Measurements from ENCODE around the gene SGTA.
A peak's percentile ranks its signal among the peaks of the same experiment; 100 is the strongest.
"Not testable (repeated sequence)": the region's sequence is repeated elsewhere in the genome, so short reads cannot be mapped to it uniquely, and the experiment has no call there.

The SGTA gene

GRCh38 chr19:2722541-2723344 is 60.3 kb downstream of the SGTA start:
- peak; percentile 49 for DNase-seq

- no peak for DNase-seq
Observed at GRCh38 chr19:2721570-2722540, 61.2 kb downstream of the SGTA start.

- no peak for DNase-seq
Observed at GRCh38 chr19:2720777-2721569, 62.1 kb downstream of the SGTA start, which contains the start of gene DIRAS1. DIRAS1 (minus strand) TSS chr19:2721372; CDS start chr19:2717806, 3,566 bp downstream.

- no peak for DNase-seq
Observed at GRCh38 chr19:2719920-2720776, 62.9 kb downstream of the SGTA start.

GRCh38 chr19:2719232-2719735 is 63.8 kb downstream of the SGTA start:
- no peak for DNase-seq

GRCh38 chr19:2717638-2718541 is 65.2 kb downstream of the SGTA start:
- no peak for DNase-seq

- DNase-seq: no peak
Observed at GRCh38 chr19:2716722-2717637, 66.1 kb downstream of the SGTA start.

- DNase-seq: no peak
Observed at GRCh38 chr19:2716275-2716650, 66.8 kb downstream of the SGTA start.

GRCh38 chr19:2715470-2716274 is 67.4 kb downstream of the SGTA start:
- no peak for DNase-seq

- DNase-seq: no peak
Observed at GRCh38 chr19:2714531-2715269, 68.4 kb downstream of the SGTA start.

GRCh38 chr19:2714102-2714501 is 69.0 kb downstream of the SGTA start:
- not testable (repeated sequence) for DNase-seq

GRCh38 chr19:2713170-2713569 is 69.9 kb downstream of the SGTA start:
- DNase-seq: not testable (repeated sequence)

GRCh38 chr19:2711875-2712205 is 71.2 kb downstream of the SGTA start:
- no peak for DNase-seq

GRCh38 chr19:2711172-2711874 is 71.8 kb downstream of the SGTA start:
- DNase-seq: no peak

GRCh38 chr19:2706251-2706650 is 76.8 kb downstream of the SGTA start:
- DNase-seq: no peak

Measured in GOT3 (cell line).